Measurements from ENCODE around the gene CRYGC. TPM values are rescaled to one million over a fixed set of nuclear protein-coding genes. Genes with fewer than 3 reads are reported as not detected.

The CRYGC gene
- total RNA-seq, 4 donors from 2014 or later = not detected

GRCh38 chr2:208097313-208097712 lies 32.3 kb downstream of the CRYGC start:
- H3K36me3 ChIP-seq = no peaks in the 10 kb centered on the region
- in situ Hi-C loops (cut with MboI; ENCODE audit: low sequenced_read_pairs in 4 of 4) = no loop called here
- H3K4me3 ChIP-seq = no peak overlapping the region
- no peak for DNase-seq
- no peak for ATAC-seq
- no peaks in the 10 kb centered on the region for H3K4me1 ChIP-seq
- no peaks in the 10 kb centered on the region for H3K9me3 ChIP-seq
- TF ChIP-seq, protein P1, sequence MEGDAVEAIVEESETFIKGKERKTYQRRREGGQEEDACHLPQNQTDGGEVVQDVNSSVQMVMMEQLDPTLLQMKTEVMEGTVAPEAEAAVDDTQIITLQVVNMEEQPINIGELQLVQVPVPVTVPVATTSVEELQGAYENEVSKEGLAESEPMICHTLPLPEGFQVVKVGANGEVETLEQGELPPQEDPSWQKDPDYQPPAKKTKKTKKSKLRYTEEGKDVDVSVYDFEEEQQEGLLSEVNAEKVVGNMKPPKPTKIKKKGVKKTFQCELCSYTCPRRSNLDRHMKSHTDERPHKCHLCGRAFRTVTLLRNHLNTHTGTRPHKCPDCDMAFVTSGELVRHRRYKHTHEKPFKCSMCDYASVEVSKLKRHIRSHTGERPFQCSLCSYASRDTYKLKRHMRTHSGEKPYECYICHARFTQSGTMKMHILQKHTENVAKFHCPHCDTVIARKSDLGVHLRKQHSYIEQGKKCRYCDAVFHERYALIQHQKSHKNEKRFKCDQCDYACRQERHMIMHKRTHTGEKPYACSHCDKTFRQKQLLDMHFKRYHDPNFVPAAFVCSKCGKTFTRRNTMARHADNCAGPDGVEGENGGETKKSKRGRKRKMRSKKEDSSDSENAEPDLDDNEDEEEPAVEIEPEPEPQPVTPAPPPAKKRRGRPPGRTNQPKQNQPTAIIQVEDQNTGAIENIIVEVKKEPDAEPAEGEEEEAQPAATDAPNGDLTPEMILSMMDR (IDR thresholded peaks at IDR 0.05 in 4 of 5, conservative IDR thresholded peaks at IDR 0.05 in 1 of 5) = no peak
- TF ChIP-seq POLR2A (IDR thresholded peaks at IDR 0.05) = no peak
- H3K27me3 ChIP-seq = no peaks in the 10 kb centered on the region
- H3K27ac ChIP-seq = no peak overlapping the region
- intact Hi-C loops (cut with DNase I; ENCODE audit: low total_unique reads) = no loop called here

DNA sequence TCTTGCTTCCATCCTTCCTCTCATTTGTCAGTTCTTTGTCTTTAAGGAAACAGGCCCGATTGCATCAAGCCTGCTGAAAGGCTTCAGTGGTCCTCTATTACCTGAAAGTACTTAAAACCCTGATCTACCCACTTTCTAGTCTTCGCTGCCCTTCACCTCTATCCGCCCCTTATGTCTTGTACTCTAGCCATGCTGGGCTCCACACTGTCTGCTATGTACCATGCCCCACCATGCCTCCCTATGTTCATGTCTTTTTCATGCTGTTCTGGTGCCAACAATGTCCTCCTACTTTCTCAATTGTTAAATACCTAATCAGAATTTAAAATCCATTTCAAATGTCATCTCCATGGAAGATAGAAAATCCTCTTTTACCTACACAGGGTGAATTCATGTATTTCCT lies 33.5 kb downstream of the CRYGC start:
- H3K27ac ChIP-seq = no peak overlapping the region
- H3K4me3 ChIP-seq = no peak overlapping the region
- ATAC-seq (no peak), DNase-seq (no peak)
- no peaks in the 10 kb centered on the region for H3K4me1 ChIP-seq
- in situ Hi-C loops (cut with MboI; ENCODE audit: low sequenced_read_pairs in 4 of 4) = no loop called here
- TF ChIP-seq POLR2A (IDR thresholded peaks at IDR 0.05) = no peak
- TF ChIP-seq, protein P1 (IDR thresholded peaks at IDR 0.05 in 4 of 5, conservative IDR thresholded peaks at IDR 0.05 in 1 of 5) = no peak
- H3K27me3 ChIP-seq = no peaks in the 10 kb centered on the region
- H3K9me3 ChIP-seq = no peaks in the 10 kb centered on the region
- no peaks in the 10 kb centered on the region for H3K36me3 ChIP-seq
- intact Hi-C loops (cut with DNase I; ENCODE audit: low total_unique reads) = no loop called here

GRCh38 chr2:208093128-208093527 lies 36.5 kb downstream of the CRYGC start:
- no peaks in the 10 kb centered on the region for H3K27me3 ChIP-seq
- no peaks in the 10 kb centered on the region for H3K36me3 ChIP-seq
- TF ChIP-seq POLR2A (IDR thresholded peaks at IDR 0.05) = no peak
- TF ChIP-seq, protein P1 (IDR thresholded peaks at IDR 0.05 in 4 of 5, conservative IDR thresholded peaks at IDR 0.05 in 1 of 5) = no peak
- ATAC-seq (no peak), DNase-seq (no peak)
- no peak overlapping the region for H3K4me3 ChIP-seq
- H3K4me1 ChIP-seq = no peaks in the 10 kb centered on the region
- in situ Hi-C loops (cut with MboI; ENCODE audit: low sequenced_read_pairs in 4 of 4) (no loop called here), intact Hi-C loops (cut with DNase I; ENCODE audit: low total_unique reads) (no loop called here)
- no peak overlapping the region for H3K27ac ChIP-seq
- H3K9me3 ChIP-seq = no peaks in the 10 kb centered on the region

GRCh38 chr2:208092093-208092832 lies 37.4 kb downstream of the CRYGC start:
- Histone ChIP-seq H3K27me3 (no peaks in the 10 kb centered on the region), H3K4me1 (no peaks in the 10 kb centered on the region), H3K36me3 (no peaks in the 10 kb centered on the region), H3K27ac (no peak overlapping the region), H3K4me3 (no peak overlapping the region), H3K9me3 (no peaks in the 10 kb centered on the region)
- intact Hi-C loops (cut with DNase I; ENCODE audit: low total_unique reads) = no loop called here
- TF ChIP-seq, protein P1 (IDR thresholded peaks at IDR 0.05 in 4 of 5, conservative IDR thresholded peaks at IDR 0.05 in 1 of 5) = no peak
- TF ChIP-seq POLR2A (IDR thresholded peaks at IDR 0.05) = no peak
- DNase-seq = no peak
- no peak for ATAC-seq
- in situ Hi-C loops (cut with MboI; ENCODE audit: low sequenced_read_pairs in 4 of 4) = no loop called here

GRCh38 chr2:208090420-208090819 lies 39.2 kb downstream of the CRYGC start:
- Histone ChIP-seq H3K27ac (no peak overlapping the region), H3K4me1 (no peaks in the 10 kb centered on the region), H3K27me3 (no peaks in the 10 kb centered on the region), H3K36me3 (no peaks in the 10 kb centered on the region), H3K4me3 (no peak overlapping the region), H3K9me3 (no peaks in the 10 kb centered on the region)
- DNase-seq (no peak), ATAC-seq (no peak)
- in situ Hi-C loops (cut with MboI; ENCODE audit: low sequenced_read_pairs in 4 of 4) (no loop called here), intact Hi-C loops (cut with DNase I; ENCODE audit: low total_unique reads) (no loop called here)
- TF ChIP-seq, protein P1 (IDR thresholded peaks at IDR 0.05 in 4 of 5, conservative IDR thresholded peaks at IDR 0.05 in 1 of 5) = no peak
- no peak for TF ChIP-seq POLR2A (IDR thresholded peaks at IDR 0.05)

Measured in gastrocnemius medialis (tissue), 4 donors.